OCI-LY3 (cell line): ENCODE measurements around the gene DHX57.
A peak's percentile ranks its signal among the peaks of the same experiment; 100 is the strongest.
"Not testable (repeated sequence)": the region's sequence is repeated elsewhere in the genome, so short reads cannot be mapped to it uniquely, and the experiment has no call there.

Source experiments
- H2AFZ ChIP-seq: fragments of 200-600, 300-600 bp; shearing (Covaris generic); 2 replicates; pipeline ENCODE4 v1.6.0; 2014; ENCODE audit warnings: antibody characterized with exemption, low read depth, low read length
- H3K27ac ChIP-seq: fragments of 200-600, 300-600 bp; sonication (generic); 2 replicates; pipeline ENCODE4 v1.5.1; 2014; ENCODE audit warnings: mild to moderate bottlenecking, low read length, moderate library complexity, mixed read lengths
- H3K27me3 ChIP-seq: fragments of 200-600, 300-600 bp; sonication (generic); 2 replicates; pipeline ENCODE4 v1.6.1; 2014; ENCODE audit warnings: low read depth, low read length, mixed read lengths
- H3K36me3 ChIP-seq: fragments of 200-600, 300-600 bp; sonication (generic); replicated peaks from 2 replicates; pipeline ENCODE3; 2014; ENCODE audit warnings: low read depth, low read length, mixed read lengths
- H3K4me1 ChIP-seq: fragments of 300-600, 200-600 bp; sonication (generic); 2 replicates; pipeline ENCODE4 v1.6.1; 2014; ENCODE audit warnings: low read length, mixed read lengths
- H3K4me2 ChIP-seq: fragments of 200-600, 300-600 bp; sonication (generic); 2 replicates; pipeline ENCODE4 v1.6.1; 2014; ENCODE audit warnings: low read length, mixed read lengths
- H3K4me3 ChIP-seq: fragments of 300-600, 200-600 bp; sonication (generic); 2 replicates; pipeline ENCODE4 v1.5.1; 2014; ENCODE audit warnings: antibody characterized with exemption, mild to moderate bottlenecking, low read length, moderate library complexity
- H3K79me2 ChIP-seq: fragments of 300-600, 200-600 bp; shearing (Covaris generic); 2 replicates; pipeline ENCODE4 v1.6.1; 2014; ENCODE audit warnings: mild to moderate bottlenecking, low read length, mixed read lengths
- H3K9ac ChIP-seq: fragments of 300-600, 200-600 bp; shearing (Covaris generic); 2 replicates; pipeline ENCODE4 v1.6.0; 2014; ENCODE audit warnings: mild to moderate bottlenecking, low read length, moderate library complexity
- H3K9me3 ChIP-seq: fragments of 200-600, 300-600 bp; shearing (Covaris generic); 2 replicates; pipeline ENCODE4 v1.6.1; 2014; ENCODE audit warnings: low read length, mixed read lengths; ENCODE audit not compliant: insufficient read depth
- H4K20me1 ChIP-seq: fragments of 200-600, 300-600 bp; sonication (generic); 2 replicates; pipeline ENCODE4 v1.6.1; 2016; ENCODE audit warnings: low read length, mixed read lengths; ENCODE audit not compliant: insufficient read depth
- CTCF ChIP-seq: fragments of 200-600, 300-600 bp; sonication (generic); IDR thresholded peaks from 2 replicates; pipeline ENCODE4 v1.5.1; 2014; ENCODE audit warnings: antibody characterized with exemption, low read length, low read depth
- EZH2phosphoT487 ChIP-seq: fragments of 200-600 bp; shearing (Covaris generic); IDR thresholded peaks from 2 replicates; pipeline ENCODE4 v1.6.1; 2018; ENCODE audit warnings: antibody characterized with exemption, mixed run types, low read depth

DHX57 gene

DNA sequence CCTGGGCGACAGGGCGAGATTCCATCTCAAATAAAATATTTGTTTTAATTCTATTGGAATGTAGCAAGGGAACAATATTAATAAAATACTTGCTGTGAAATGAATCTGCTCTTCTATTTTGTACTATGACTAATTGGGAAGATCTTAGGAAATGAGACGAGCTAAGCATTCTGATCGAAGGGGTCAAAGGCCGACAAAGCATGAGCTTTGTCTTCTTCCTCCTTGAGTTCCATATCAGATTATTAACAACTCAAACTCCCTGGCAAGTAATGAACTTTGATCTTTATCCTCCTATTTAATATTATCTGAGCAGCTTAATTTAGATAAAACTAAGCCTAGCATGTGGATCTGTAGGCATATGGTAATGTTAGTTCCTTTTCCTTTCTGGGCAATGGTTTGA, 82.2 kb downstream of the DHX57 start:
- Histone ChIP-seq H3K9ac (no peak overlapping the region), H3K27me3 (no peaks in the 10 kb centered on the region), H3K4me3 (no peak overlapping the region), H3K9me3 (no peaks in the 10 kb centered on the region), H3K79me2 (no peaks in the 10 kb centered on the region), H2AFZ (no peak overlapping the region), H3K4me2 (no peak overlapping the region), H3K27ac (no peak overlapping the region), H4K20me1 (no peaks in the 10 kb centered on the region), H3K36me3 (no peaks in the 10 kb centered on the region), H3K4me1 (peaks cover 7% of the 10 kb centered on the region)
- TF ChIP-seq EZH2phosphoT487 (no peak), CTCF (no peak)

- Histone ChIP-seq H3K4me1 (peaks cover 7% of the 10 kb centered on the region), H3K9me3 (no peaks in the 10 kb centered on the region), H3K79me2 (no peaks in the 10 kb centered on the region), H3K27me3 (no peaks in the 10 kb centered on the region), H3K27ac (no peak overlapping the region), H3K4me3 (no peak overlapping the region), H4K20me1 (no peaks in the 10 kb centered on the region), H3K4me2 (no peak overlapping the region), H2AFZ (no peak overlapping the region), H3K9ac (no peak overlapping the region), H3K36me3 (no peaks in the 10 kb centered on the region)
- TF ChIP-seq EZH2phosphoT487 (no peak), CTCF (no peak)
These were observed 83.0 kb downstream of the DHX57 start for GRCh38 chr2:38792751-38793150.

- H3K9ac ChIP-seq, H3K79me2 ChIP-seq, H2AFZ ChIP-seq, H3K4me3 ChIP-seq, H3K27me3 ChIP-seq, H3K9me3 ChIP-seq, H3K4me1 ChIP-seq, H4K20me1 ChIP-seq, H3K4me2 ChIP-seq, H3K36me3 ChIP-seq, H3K27ac ChIP-seq: not testable (repeated sequence)
These were observed 83.4 kb downstream of the DHX57 start for GRCh38 chr2:38792321-38792720.

DNA sequence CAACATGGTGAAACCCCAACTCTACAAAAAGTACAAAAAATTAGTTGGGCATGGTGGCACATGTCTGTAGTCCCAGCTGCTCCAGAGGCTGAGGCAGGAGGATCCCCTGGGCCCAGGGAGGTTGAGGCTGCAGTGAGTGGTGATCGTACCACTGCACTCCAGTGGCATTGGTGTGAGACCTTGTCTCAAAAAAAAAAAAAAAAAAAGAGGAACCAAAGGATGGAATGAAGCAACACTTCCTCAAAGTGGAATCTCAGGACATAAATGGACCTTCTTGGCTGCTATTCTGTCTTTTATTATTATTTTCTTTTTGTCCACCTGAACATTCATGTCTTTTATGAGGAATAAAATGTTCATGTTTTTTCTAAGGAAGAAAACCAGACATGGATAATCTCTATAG, 84.0 kb downstream of the DHX57 start:
- no peak overlapping the region for H3K27ac ChIP-seq
- no peak overlapping the region for H2AFZ ChIP-seq
- H3K36me3 ChIP-seq, result no peaks in the 10 kb centered on the region
- H3K79me2 ChIP-seq, result no peaks in the 10 kb centered on the region
- no peak overlapping the region for H3K4me3 ChIP-seq
- TF ChIP-seq CTCF (no peak), EZH2phosphoT487 (no peak)
- H3K9ac ChIP-seq, result no peak overlapping the region
- peaks cover 7% of the 10 kb centered on the region for H3K4me1 ChIP-seq
- H3K27me3 ChIP-seq, result no peaks in the 10 kb centered on the region
- H3K9me3 ChIP-seq, result no peaks in the 10 kb centered on the region
- H4K20me1 ChIP-seq, result no peaks in the 10 kb centered on the region
- H3K4me2 ChIP-seq, result peak overlapping the region; percentile 13; the same call in 1 of the 2 replicates

DNA sequence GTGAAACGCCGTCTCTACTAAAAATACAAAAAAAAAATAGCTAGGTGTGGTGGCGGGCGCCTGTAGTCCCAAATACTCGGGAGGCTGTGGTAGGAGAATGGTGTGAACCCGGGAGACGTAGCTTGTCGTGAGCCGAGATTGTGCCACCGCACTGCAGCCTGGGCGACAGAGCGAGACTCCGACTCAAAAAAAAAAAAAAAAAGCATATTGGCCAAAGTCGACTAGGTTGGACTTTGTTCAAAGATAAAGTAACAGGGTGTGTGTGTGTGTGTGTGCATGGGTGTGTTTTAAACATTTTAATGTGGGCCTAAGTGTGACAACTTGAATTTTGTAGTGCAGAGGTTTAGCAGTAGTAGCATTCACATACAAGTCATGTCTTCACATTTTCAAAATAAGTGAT, 86.0 kb downstream of the DHX57 start:
- H3K4me1 ChIP-seq, result peaks cover 7% of the 10 kb centered on the region
- no peak overlapping the region for H3K4me2 ChIP-seq
- no peaks in the 10 kb centered on the region for H3K79me2 ChIP-seq
- H3K9ac ChIP-seq, result no peak overlapping the region
- no peak overlapping the region for H3K27ac ChIP-seq
- no peak overlapping the region for H2AFZ ChIP-seq
- no peaks in the 10 kb centered on the region for H3K9me3 ChIP-seq
- no peaks in the 10 kb centered on the region for H4K20me1 ChIP-seq
- no peaks in the 10 kb centered on the region for H3K27me3 ChIP-seq
- no peak overlapping the region for H3K4me3 ChIP-seq
- no peaks in the 10 kb centered on the region for H3K36me3 ChIP-seq
- TF ChIP-seq EZH2phosphoT487 (no peak), CTCF (no peak)
